HG03280 (cell line): ENCODE results near the gene RANBP1.
"Not testable (repeated sequence)": the region's sequence is repeated elsewhere in the genome, so short reads cannot be mapped to it uniquely, and the experiment has no call there.

Experiments used
- ATAC-seq: cut with Tn5 transposase; IDR thresholded peaks from one replicate; pipeline ENCODE4 v1.9.1; 2021; ENCODE audit warnings: mild to moderate bottlenecking, moderate library complexity; ENCODE audit not compliant: unreplicated experiment

Gene RANBP1

GRCh38 chr22:20148414-20148813 lies 32.5 kb downstream of the RANBP1 start:
- no peak for ATAC-seq

- no peak for ATAC-seq
These were observed 33.6 kb downstream of the RANBP1 start for GRCh38 chr22:20149257-20150250.

GRCh38 chr22:20150381-20151275 lies 34.7 kb downstream of the RANBP1 start, which contains the start of gene CCDC188:
CCDC188 (minus strand) TSS chr22:20151055; CDS start chr22:20150986, 69 bp downstream.
- no peak for ATAC-seq

GRCh38 chr22:20151276-20151588 lies 35.3 kb downstream of the RANBP1 start:
- ATAC-seq: no peak

GRCh38 chr22:20152464-20152890 lies 36.6 kb downstream of the RANBP1 start:
- no peak for ATAC-seq

- ATAC-seq: no peak
These were observed 38.0 kb downstream of the RANBP1 start for GRCh38 chr22:20153945-20154344.

GRCh38 chr22:20154602-20155187 lies 38.8 kb downstream of the RANBP1 start:
- ATAC-seq: no peak

GRCh38 chr22:20155330-20156041 lies 39.6 kb downstream of the RANBP1 start:
- ATAC-seq: no peak

GRCh38 chr22:20156042-20156389 lies 40.1 kb downstream of the RANBP1 start:
- ATAC-seq: no peak

- no peak for ATAC-seq
These were observed 40.9 kb downstream of the RANBP1 start for GRCh38 chr22:20156611-20157429.

- no peak for ATAC-seq
These were observed 41.7 kb downstream of the RANBP1 start for GRCh38 chr22:20157430-20158183.

- ATAC-seq: no peak
These were observed 42.6 kb downstream of the RANBP1 start for GRCh38 chr22:20158391-20159036.

GRCh38 chr22:20159076-20159475 lies 43.2 kb downstream of the RANBP1 start:
- ATAC-seq: no peak

GRCh38 chr22:20159531-20159930 lies 43.6 kb downstream of the RANBP1 start:
- ATAC-seq: not testable (repeated sequence)

GRCh38 chr22:20160041-20160440 lies 44.1 kb downstream of the RANBP1 start:
- no peak for ATAC-seq

- no peak for ATAC-seq
These were observed 49.0 kb downstream of the RANBP1 start for GRCh38 chr22:20164863-20165262.

GRCh38 chr22:20165421-20165820 lies 49.5 kb downstream of the RANBP1 start:
- no peak for ATAC-seq

GRCh38 chr22:20165913-20166312 lies 50.0 kb downstream of the RANBP1 start:
- no peak for ATAC-seq

- no peak for ATAC-seq
These were observed 50.8 kb downstream of the RANBP1 start for GRCh38 chr22:20166703-20167102.
